ENCODE measurements around the gene PTCD3. TPM values are rescaled to one million over a fixed set of nuclear protein-coding genes. Genes with fewer than 3 reads are reported as not detected.

The PTCD3 gene
- total RNA-seq, 1 experiment from 2014 or later: 93.9 TPM

- Histone ChIP-seq H3K9me3 (ENCODE audit: control insufficient read depth, insufficient read depth, low read depth, low read length) (no peaks in the 10 kb centered on the region), H3K4me1 (ENCODE audit: control insufficient read depth, insufficient read depth, low read length) (no peaks in the 10 kb centered on the region), H3K27ac (ENCODE audit: low read length) (no peak overlapping the region), H3K36me3 (ENCODE audit: control insufficient read depth, insufficient read depth, low read length) (peaks cover 26% of the 10 kb centered on the region; the same call in 1 of the 2 replicates), H3K4me3 (ENCODE audit: low read depth in 2 of 2, low read length in 2 of 2) (no peak overlapping the region), H3K27me3 (ENCODE audit: control insufficient read depth, insufficient read depth, low read length) (no peaks in the 10 kb centered on the region)
- BruUV-seq (replicated peaks): no TSS peak
- in situ Hi-C loops (cut with HindIII; ENCODE audit: low pct_unique_long_range_greater_than_20kb, low sequenced_read_pairs): no loop called here
- ATAC-seq: no peak
- POLR2A ChIA-PET: interaction anchor here (0.6 to 0.7 kb wide), 2 partner anchors 292 to 368 kb away, joined by 4 read pairs; no protein-coding TSS in a partner anchor
- CTCF ChIA-PET: no interaction called here
- intact Hi-C loops (cut with micrococcal nuclease; ENCODE audit: unreplicated experiment): no loop called here
- TF ChIP-seq, protein P1, sequence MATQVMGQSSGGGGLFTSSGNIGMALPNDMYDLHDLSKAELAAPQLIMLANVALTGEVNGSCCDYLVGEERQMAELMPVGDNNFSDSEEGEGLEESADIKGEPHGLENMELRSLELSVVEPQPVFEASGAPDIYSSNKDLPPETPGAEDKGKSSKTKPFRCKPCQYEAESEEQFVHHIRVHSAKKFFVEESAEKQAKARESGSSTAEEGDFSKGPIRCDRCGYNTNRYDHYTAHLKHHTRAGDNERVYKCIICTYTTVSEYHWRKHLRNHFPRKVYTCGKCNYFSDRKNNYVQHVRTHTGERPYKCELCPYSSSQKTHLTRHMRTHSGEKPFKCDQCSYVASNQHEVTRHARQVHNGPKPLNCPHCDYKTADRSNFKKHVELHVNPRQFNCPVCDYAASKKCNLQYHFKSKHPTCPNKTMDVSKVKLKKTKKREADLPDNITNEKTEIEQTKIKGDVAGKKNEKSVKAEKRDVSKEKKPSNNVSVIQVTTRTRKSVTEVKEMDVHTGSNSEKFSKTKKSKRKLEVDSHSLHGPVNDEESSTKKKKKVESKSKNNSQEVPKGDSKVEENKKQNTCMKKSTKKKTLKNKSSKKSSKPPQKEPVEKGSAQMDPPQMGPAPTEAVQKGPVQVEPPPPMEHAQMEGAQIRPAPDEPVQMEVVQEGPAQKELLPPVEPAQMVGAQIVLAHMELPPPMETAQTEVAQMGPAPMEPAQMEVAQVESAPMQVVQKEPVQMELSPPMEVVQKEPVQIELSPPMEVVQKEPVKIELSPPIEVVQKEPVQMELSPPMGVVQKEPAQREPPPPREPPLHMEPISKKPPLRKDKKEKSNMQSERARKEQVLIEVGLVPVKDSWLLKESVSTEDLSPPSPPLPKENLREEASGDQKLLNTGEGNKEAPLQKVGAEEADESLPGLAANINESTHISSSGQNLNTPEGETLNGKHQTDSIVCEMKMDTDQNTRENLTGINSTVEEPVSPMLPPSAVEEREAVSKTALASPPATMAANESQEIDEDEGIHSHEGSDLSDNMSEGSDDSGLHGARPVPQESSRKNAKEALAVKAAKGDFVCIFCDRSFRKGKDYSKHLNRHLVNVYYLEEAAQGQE (IDR thresholded peaks at IDR 0.05; ENCODE audit: insufficient read depth in 1 of 2, low read depth in 2 of 2, low read length in 1 of 2): no peak
- TF ChIP-seq SIN3A (IDR thresholded peaks at IDR 0.05; ENCODE audit: borderline replicate concordance, insufficient read depth, low read depth, low read length): no peak
- TF ChIP-seq POLR2AphosphoS5 (IDR thresholded peaks at IDR 0.05; ENCODE audit: low read depth, low read length): no peak
- TF ChIP-seq TCF7L2 (IDR thresholded peaks at IDR 0.05; ENCODE audit: low read depth, low read length): no peak
- TF ChIP-seq, protein P2, sequence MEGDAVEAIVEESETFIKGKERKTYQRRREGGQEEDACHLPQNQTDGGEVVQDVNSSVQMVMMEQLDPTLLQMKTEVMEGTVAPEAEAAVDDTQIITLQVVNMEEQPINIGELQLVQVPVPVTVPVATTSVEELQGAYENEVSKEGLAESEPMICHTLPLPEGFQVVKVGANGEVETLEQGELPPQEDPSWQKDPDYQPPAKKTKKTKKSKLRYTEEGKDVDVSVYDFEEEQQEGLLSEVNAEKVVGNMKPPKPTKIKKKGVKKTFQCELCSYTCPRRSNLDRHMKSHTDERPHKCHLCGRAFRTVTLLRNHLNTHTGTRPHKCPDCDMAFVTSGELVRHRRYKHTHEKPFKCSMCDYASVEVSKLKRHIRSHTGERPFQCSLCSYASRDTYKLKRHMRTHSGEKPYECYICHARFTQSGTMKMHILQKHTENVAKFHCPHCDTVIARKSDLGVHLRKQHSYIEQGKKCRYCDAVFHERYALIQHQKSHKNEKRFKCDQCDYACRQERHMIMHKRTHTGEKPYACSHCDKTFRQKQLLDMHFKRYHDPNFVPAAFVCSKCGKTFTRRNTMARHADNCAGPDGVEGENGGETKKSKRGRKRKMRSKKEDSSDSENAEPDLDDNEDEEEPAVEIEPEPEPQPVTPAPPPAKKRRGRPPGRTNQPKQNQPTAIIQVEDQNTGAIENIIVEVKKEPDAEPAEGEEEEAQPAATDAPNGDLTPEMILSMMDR (IDR thresholded peaks at IDR 0.05): no peak
- no peak for DNase-seq (ENCODE audit: low read depth, low spot score)
Observed at GRCh38 chr2:86176597-86176996, 70.6 kb downstream of the PTCD3 start.

DNA sequence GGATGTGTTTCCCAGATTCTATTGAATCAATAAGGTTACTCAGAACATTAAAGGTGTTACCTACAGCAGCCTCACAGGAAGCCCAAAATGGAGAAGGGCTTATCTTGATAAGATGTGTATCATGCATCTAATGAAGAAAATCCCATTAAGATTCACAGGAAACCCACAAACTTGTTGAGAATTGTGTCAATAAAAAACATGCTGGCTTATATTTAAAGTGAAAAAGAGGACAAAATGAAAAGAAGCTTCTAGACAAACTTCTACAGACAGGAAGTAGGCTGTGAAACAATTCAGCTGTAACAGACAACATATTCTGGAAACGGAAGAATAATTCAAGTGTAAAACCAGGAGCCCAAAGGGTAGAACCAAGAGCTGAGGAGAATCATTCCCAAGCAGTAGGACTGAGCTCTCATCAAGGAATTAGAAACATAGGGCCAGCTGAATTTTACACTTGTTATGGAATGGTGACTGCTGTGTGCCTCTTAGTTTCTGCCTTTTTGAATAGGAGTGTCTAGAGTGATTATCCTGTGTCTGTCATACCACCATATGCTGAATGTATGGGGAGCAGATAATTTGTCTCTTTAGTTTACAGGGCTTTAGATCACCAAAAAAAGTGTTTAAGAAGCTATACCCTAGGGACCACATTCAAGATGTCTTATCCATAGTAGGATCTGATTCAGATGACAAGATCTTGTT is 79.6 kb downstream of the PTCD3 start:
- POLR2A ChIA-PET: no interaction called here
- TF ChIP-seq SIN3A (IDR thresholded peaks at IDR 0.05; ENCODE audit: borderline replicate concordance, insufficient read depth, low read depth, low read length) (no peak), POLR2AphosphoS5 (IDR thresholded peaks at IDR 0.05; ENCODE audit: low read depth, low read length) (no peak), TCF7L2 (IDR thresholded peaks at IDR 0.05; ENCODE audit: low read depth, low read length) (no peak)
- TF ChIP-seq, protein P1 (IDR thresholded peaks at IDR 0.05; ENCODE audit: insufficient read depth in 1 of 2, low read depth in 2 of 2, low read length in 1 of 2): no peak
- TF ChIP-seq, protein P2 (IDR thresholded peaks at IDR 0.05): no peak
- ATAC-seq (peak; percentile 53), DNase-seq (ENCODE audit: low read depth, low spot score) (no peak)
- Histone ChIP-seq H3K4me1 (ENCODE audit: control insufficient read depth, insufficient read depth, low read length) (peaks cover 9% of the 10 kb centered on the region), H3K27ac (ENCODE audit: low read length) (no peak overlapping the region), H3K36me3 (ENCODE audit: control insufficient read depth, insufficient read depth, low read length) (no peaks in the 10 kb centered on the region; the same call in 1 of the 2 replicates), H3K27me3 (ENCODE audit: control insufficient read depth, insufficient read depth, low read length) (no peaks in the 10 kb centered on the region), H3K9me3 (ENCODE audit: control insufficient read depth, insufficient read depth, low read depth, low read length) (no peaks in the 10 kb centered on the region), H3K4me3 (ENCODE audit: low read depth in 2 of 2, low read length in 2 of 2) (no peak overlapping the region)
- in situ Hi-C loops (cut with HindIII; ENCODE audit: low pct_unique_long_range_greater_than_20kb, low sequenced_read_pairs): no loop called here
- intact Hi-C loops (cut with micrococcal nuclease; ENCODE audit: unreplicated experiment): no loop called here
- CTCF ChIA-PET: no interaction called here
- BruUV-seq (replicated peaks): no TSS peak
